ENCODE measurements around the gene LRRFIP1.

LRRFIP1 gene

GRCh38 chr2:237738255-237738654 is 110.9 kb downstream of the LRRFIP1 start:
- no peak for DNase-seq (ENCODE audit: low read depth)
- TF ChIP-seq CTCF (IDR thresholded peaks at IDR 0.05; ENCODE audit: control insufficient read depth, insufficient read depth, low read depth, low read length, missing control alignments) = no peak
- H3K4me3 ChIP-seq (ENCODE audit: control insufficient read depth, low read depth, low read length) = no peak overlapping the region

DNA sequence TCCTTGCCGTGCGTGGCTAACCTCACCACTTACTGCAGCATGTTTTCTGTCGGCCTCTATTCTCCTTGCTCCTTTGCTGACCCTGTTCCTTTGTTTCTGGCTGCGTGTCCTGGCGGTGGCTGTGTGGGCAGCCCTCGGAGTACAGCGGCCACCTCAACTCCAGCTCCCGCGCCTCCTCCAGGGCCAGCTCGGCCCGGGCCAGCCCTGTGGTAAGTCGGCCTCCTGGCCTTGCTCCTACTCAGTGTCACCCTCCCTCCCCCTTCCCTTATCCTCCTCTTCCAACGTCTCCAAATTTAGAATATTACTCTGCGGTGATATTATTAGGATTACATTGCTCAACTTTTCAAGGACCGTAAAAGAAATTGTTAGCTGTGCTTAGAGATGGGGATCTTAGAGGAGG is 111.7 kb downstream of the LRRFIP1 start:
- TF ChIP-seq CTCF (IDR thresholded peaks at IDR 0.05; ENCODE audit: control insufficient read depth, insufficient read depth, low read depth, low read length, missing control alignments) = no peak
- no peak overlapping the region for H3K4me3 ChIP-seq (ENCODE audit: control insufficient read depth, low read depth, low read length)
- no peak for DNase-seq (ENCODE audit: low read depth)

DNA sequence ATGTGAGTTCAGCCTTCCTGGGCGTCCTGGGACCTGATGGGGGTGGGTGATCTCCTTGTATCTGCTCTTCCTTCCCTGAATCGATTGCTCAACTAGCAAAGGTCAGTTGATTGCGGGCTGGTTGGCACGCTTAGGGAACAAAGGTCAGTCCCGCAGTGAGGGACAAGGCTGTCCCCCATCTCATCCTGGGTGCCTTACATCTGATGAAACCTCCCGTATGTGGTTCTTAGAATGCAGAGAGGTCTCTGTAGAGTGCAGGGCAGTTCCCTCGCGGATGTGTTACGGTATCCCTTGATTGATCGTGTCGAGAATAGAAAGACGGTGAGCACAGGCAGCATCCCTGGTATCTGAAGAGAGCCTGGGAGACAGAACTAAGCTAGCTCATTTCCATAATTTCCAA is 114.8 kb downstream of the LRRFIP1 start:
- DNase-seq (ENCODE audit: low read depth) = no peak
- no peak for TF ChIP-seq CTCF (IDR thresholded peaks at IDR 0.05; ENCODE audit: control insufficient read depth, insufficient read depth, low read depth, low read length, missing control alignments)
- H3K4me3 ChIP-seq (ENCODE audit: control insufficient read depth, low read depth, low read length) = no peak overlapping the region

DNA sequence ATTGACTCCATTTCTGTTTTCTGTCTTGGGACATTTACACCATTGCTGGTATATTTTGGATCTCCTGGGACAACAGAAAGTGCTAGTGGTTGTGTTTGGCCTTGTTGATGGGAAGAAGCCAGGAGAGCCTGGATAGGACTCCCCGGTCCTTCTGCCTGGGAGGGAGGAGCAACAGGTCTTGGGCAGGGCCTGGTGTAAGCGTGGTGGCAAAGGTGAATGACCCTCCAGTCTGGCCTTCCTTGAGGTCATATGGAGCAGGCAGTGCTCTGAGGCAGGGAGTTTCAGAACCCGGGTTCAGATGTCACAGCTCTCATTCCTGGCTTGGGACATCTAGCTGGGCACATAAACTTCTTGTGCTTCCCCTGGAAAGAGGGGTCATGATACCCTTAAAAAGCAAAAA is 115.2 kb downstream of the LRRFIP1 start:
- no peak overlapping the region for H3K4me3 ChIP-seq (ENCODE audit: control insufficient read depth, low read depth, low read length)
- no peak for TF ChIP-seq CTCF (IDR thresholded peaks at IDR 0.05; ENCODE audit: control insufficient read depth, insufficient read depth, low read depth, low read length, missing control alignments)
- DNase-seq (ENCODE audit: low read depth) = no peak

DNA sequence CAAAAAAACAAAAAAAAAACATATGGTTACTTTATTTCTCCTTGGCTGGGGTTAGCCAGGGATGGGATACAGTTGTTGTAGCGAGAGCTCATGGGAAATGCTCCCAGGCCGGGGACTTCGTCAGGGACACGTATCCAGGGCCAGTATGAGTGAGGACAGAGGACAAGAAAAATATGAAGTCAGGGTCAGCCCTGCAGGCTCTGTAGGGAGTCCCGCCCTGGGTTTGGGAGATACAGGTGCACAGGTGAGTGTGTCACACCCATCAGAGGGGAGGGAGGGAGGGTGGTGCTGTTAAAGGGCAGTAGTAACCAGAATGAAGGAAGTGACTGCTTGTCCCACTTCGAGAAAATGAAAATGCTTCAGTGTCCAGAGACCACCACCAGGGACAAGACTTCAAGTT is 115.6 kb downstream of the LRRFIP1 start:
- TF ChIP-seq CTCF (IDR thresholded peaks at IDR 0.05; ENCODE audit: control insufficient read depth, insufficient read depth, low read depth, low read length, missing control alignments) = no peak
- H3K4me3 ChIP-seq (ENCODE audit: control insufficient read depth, low read depth, low read length) = no peak overlapping the region
- DNase-seq (ENCODE audit: low read depth) = no peak

DNA sequence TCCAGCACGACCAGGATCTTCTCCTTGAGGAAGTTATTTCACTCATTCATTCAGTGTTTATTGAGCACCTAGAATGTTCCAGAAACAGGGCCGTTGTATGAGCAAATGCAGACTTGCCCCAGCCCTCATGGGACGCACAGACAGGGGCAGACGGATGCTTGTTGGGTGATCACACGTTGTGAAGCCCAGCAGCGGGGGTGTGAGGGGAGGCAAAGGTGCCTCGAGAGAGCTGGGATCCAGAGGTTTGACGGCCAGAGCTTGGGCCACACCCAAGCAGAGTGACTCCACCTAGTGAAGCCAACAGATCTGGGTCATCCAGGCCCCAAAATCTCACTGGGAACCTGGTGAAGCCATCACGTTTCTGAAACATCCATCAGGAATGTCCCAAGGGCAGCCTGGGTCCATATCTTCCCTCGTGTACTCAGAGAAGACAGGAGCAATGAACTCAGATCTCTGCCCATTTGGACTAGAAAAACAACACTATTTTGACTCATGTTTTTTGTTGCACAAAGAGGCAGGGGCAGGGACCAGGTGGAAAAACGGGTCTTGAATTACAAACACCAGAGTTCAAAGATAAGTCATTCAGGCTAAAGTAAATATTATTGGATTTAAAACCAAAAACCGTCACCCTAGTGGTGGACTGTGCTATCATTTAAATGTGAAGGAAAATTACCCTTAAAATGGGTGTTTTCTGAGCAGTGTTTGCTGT is 116.3 kb downstream of the LRRFIP1 start:
- TF ChIP-seq CTCF (IDR thresholded peaks at IDR 0.05; ENCODE audit: control insufficient read depth, insufficient read depth, low read depth, low read length, missing control alignments) = peak; percentile 27
- H3K4me3 ChIP-seq (ENCODE audit: control insufficient read depth, low read depth, low read length) = no peak overlapping the region
- no peak for DNase-seq (ENCODE audit: low read depth)

DNA sequence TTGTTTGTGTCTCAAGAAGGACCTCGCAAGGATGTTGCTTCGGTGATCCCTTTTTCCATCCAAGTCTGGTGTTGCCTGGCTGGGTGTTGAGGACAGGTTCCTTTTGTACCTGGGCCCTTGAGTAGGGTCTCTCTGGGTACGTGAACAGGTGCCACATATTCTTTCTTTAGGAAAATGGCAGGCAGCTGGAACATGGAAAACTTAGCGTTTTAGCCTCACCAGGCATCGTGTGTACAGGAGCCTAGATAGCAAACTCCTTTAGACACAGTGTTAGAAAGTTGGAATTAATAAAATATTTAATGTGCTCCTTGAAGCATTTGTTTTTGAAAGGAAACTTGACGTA is 116.9 kb downstream of the LRRFIP1 start:
- no peak for DNase-seq (ENCODE audit: low read depth)
- no peak for TF ChIP-seq CTCF (IDR thresholded peaks at IDR 0.05; ENCODE audit: control insufficient read depth, insufficient read depth, low read depth, low read length, missing control alignments)
- H3K4me3 ChIP-seq (ENCODE audit: control insufficient read depth, low read depth, low read length) = no peak overlapping the region
